ENCODE measurements around the gene SMAD6.

SMAD6 gene

DNA sequence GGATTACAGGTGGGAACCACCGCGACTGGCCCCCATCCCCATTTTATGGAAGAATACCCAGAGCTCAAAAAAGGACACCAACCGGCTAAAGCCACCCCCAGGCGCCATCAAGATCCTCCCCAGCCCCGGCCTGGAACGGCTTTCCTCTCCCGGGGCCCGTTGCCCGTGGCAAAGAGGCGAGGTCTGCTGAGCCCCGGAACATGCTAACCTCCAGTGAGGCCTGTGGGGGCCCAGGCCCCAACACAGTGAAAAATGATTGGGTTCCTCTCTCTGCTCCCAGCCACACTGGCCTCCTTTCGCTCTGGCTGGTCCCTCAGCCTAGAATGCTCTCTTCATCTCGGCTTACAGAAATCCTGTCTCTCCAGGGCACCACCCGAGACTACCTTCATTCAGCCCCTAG is 46.5 kb upstream of the SMAD6 start:
- in situ Hi-C loops (cut with MboI; ENCODE audit: low sequenced_read_pairs, unreplicated experiment), result no loop called here
- TF ChIP-seq, protein P1, sequence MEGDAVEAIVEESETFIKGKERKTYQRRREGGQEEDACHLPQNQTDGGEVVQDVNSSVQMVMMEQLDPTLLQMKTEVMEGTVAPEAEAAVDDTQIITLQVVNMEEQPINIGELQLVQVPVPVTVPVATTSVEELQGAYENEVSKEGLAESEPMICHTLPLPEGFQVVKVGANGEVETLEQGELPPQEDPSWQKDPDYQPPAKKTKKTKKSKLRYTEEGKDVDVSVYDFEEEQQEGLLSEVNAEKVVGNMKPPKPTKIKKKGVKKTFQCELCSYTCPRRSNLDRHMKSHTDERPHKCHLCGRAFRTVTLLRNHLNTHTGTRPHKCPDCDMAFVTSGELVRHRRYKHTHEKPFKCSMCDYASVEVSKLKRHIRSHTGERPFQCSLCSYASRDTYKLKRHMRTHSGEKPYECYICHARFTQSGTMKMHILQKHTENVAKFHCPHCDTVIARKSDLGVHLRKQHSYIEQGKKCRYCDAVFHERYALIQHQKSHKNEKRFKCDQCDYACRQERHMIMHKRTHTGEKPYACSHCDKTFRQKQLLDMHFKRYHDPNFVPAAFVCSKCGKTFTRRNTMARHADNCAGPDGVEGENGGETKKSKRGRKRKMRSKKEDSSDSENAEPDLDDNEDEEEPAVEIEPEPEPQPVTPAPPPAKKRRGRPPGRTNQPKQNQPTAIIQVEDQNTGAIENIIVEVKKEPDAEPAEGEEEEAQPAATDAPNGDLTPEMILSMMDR (IDR thresholded peaks at IDR 0.05; ENCODE audit: borderline replicate concordance, control extremely low read depth, extremely low read depth, insufficient read depth, missing control alignments), result no peak
- no peak for DNase-seq (ENCODE audit: low spot score)

DNA sequence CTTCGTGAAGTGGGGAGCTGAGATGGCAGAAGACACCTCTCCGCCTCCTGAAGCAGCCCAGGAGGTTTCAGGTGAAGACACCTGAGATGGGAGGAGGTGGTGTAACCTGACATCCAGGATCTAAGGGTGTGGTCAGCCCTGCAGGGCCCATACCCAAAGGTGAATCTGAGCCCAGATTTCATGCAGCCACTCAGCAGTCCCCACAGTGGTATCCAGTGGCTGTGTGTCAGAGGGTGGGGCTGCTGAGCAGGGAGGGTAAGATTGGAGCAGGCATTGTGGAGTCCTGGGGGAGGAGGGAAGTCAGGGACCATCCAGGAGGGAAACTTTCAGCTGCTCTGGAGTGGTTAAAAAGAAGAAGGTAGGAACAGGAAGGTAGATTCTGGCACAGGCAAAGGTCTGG is 46.0 kb upstream of the SMAD6 start:
- TF ChIP-seq, protein P1 (IDR thresholded peaks at IDR 0.05; ENCODE audit: borderline replicate concordance, control extremely low read depth, extremely low read depth, insufficient read depth, missing control alignments), result no peak
- no peak for DNase-seq (ENCODE audit: low spot score)
- in situ Hi-C loops (cut with MboI; ENCODE audit: low sequenced_read_pairs, unreplicated experiment), result no loop called here

DNA sequence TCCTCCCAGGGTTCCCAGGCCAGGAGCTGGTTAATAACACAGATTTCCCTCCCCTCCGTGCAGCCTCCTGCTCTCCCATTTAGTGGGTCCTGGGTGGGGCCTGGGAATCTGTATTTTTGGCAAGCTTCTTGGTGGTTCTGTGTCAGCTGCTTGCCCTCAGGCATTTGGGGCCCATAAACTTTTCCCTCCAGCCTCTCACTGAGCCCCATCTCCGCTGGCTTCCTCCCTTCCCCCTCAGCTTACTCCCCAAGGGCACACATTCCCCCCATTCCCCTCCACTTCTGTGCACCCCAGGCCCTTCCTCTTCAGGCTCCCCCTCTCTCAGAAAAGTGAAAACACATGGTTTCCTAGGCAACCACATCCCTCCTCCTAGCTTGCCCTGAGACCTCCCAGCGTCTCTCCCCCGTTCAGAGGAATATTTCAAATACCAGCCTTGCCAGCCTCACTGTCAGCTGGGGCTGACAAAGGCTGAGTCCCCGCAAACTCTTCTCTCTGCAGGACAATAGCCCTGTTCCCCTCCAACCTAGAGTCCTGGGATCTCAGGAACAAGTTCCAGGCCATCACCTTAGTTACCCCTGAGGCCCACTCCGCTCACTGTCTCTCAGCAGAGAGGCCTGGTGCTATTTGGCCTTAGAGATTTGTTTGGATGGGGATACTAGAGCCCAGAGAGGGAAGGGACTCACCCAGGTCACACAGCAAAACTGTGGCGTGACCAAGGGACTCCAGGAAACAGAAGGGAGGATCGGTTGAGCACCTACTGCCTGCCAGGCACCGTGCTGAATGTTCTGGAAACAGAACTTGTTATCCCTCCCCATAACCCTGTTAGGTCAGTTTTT is 44.6 kb upstream of the SMAD6 start:
- DNase-seq (ENCODE audit: low spot score), result no peak
- in situ Hi-C loops (cut with MboI; ENCODE audit: low sequenced_read_pairs, unreplicated experiment), result no loop called here
- TF ChIP-seq, protein P1 (IDR thresholded peaks at IDR 0.05; ENCODE audit: borderline replicate concordance, control extremely low read depth, extremely low read depth, insufficient read depth, missing control alignments), result no peak

DNA sequence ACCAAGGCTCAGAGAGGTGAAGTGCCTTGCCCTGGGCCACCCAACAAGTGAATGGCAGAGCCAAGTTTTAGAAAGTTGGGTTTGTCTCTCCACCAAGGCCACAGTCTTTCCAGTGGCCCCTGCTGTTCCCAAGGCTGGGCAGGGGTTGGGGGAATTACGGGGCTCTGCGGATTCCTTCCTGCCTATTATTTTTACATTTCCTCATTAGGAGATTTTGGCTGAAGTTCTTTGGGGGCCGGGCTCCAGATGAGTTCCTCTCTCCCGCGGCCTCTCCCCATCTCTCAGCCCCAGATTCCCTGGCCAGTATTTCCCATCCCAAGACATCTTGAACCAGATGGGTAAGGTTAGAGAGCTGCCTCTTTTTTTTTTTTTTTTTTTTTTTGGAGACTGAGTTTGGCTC is 44.0 kb upstream of the SMAD6 start:
- TF ChIP-seq, protein P1 (IDR thresholded peaks at IDR 0.05; ENCODE audit: borderline replicate concordance, control extremely low read depth, extremely low read depth, insufficient read depth, missing control alignments), result no peak
- DNase-seq (ENCODE audit: low spot score), result no peak
- in situ Hi-C loops (cut with MboI; ENCODE audit: low sequenced_read_pairs, unreplicated experiment), result no loop called here

DNA sequence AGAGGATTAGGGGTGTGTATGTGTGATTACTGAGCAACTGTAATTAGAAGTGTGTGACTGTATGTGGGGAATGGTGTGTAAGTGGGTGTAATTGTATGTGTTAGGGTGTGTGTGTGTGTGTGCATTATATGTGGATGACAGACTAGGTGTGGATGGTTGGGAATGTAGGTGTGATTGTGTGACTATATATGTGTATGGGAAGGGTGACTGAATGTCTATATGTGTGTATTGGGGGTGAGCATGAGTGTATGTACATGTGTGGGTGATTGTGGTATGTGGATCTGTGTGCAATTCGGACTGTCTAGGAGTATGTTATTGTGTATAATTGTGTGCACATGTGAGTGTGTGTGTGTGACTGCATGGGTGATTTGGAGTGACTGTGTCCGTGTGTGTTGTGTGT is 43.2 kb upstream of the SMAD6 start:
- DNase-seq (ENCODE audit: low spot score), result no peak
- in situ Hi-C loops (cut with MboI; ENCODE audit: low sequenced_read_pairs, unreplicated experiment), result no loop called here
- TF ChIP-seq, protein P1 (IDR thresholded peaks at IDR 0.05; ENCODE audit: borderline replicate concordance, control extremely low read depth, extremely low read depth, insufficient read depth, missing control alignments), result no peak

DNA sequence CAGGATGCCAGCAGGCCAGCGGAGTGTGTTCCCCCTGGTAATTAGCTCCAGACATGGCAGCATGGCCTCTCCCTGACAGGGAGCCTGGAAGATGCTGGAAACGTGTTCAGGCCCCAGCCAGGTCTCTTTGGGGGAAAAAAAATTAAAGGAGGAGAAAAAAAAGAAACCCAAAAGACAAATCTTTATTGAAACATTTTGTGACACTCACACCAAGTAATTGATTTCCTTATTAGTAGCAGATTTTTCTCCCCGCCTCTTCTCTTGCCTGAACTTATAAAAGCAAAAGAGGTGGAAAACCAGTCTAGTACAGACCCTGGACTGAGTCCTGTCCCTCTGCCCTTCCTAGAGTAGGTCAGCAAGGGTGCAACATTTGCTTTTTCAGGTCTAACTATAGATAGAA is 42.7 kb upstream of the SMAD6 start:
- in situ Hi-C loops (cut with MboI; ENCODE audit: low sequenced_read_pairs, unreplicated experiment), result no loop called here
- no peak for DNase-seq (ENCODE audit: low spot score)
- TF ChIP-seq, protein P1 (IDR thresholded peaks at IDR 0.05; ENCODE audit: borderline replicate concordance, control extremely low read depth, extremely low read depth, insufficient read depth, missing control alignments), result no peak
